ENCODE measurements around the gene OTUD7B.
"Not testable (repeated sequence)": the region's sequence is repeated elsewhere in the genome, so short reads cannot be mapped to it uniquely, and the experiment has no call there.

OTUD7B gene

GRCh38 chr1:149942885-149943284 is 67.6 kb downstream of the OTUD7B start:
- no peak for DNase-seq

- no peak for DNase-seq
Observed at GRCh38 chr1:149942207-149942606, 68.3 kb downstream of the OTUD7B start.

DNA sequence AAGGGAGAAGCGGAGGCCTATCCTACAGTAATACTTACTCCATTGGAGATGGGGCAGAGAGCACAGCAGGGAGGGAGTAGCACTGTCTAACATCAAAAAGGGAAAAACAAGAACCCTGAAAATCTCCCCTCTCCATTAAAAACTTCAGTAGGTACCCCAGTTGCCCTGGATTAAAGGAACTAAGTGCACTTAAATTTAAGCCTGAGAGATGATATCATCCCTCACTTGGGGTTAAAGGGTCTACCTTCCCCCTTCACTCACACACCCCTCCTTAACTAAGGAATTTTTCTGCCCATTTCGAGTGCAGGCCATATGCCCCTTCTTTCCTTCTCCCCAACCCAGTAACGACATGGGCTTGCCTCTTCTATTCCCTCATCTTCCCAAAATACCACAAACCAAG is 70.1 kb downstream of the OTUD7B start:
- no peak for DNase-seq

- not testable (repeated sequence) for DNase-seq
Observed at GRCh38 chr1:149938668-149939003, 71.9 kb downstream of the OTUD7B start.

- no peak for DNase-seq
Observed at GRCh38 chr1:149937759-149938158, 72.8 kb downstream of the OTUD7B start.

DNA sequence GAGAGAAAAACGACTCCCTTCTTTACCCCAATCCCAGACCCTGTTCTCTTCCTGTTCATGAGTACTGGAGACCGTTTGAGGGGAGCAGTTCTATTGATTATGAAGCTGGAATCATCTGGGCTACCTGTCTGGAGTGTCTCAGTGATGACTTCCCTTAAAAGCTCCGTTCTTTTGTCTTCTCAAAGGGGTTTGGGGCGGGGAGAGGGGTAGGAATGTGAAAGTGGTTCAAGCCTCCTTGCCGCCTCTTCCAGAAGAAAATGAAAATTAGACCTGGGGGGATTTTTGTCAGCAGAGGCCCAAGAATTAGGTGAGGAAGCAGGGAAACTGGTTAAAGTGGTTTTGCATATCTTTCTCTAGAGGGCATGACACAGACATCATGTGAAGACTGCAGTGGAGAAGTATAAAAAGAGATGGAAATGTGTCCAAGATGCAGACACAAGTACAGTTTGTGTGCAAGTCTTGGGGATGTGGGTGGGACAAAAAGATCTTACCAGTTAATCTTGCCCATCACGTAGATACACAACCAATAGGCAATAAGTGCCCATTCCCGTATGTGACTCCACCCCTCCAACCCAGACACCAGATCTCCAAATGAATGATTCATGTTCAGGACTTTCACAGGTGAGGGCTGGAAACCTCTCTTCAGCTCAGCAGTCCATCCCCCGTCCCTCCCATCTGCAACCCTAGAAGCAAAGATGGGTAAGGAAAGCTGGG is 73.4 kb downstream of the OTUD7B start:
- DNase-seq: no peak

DNA sequence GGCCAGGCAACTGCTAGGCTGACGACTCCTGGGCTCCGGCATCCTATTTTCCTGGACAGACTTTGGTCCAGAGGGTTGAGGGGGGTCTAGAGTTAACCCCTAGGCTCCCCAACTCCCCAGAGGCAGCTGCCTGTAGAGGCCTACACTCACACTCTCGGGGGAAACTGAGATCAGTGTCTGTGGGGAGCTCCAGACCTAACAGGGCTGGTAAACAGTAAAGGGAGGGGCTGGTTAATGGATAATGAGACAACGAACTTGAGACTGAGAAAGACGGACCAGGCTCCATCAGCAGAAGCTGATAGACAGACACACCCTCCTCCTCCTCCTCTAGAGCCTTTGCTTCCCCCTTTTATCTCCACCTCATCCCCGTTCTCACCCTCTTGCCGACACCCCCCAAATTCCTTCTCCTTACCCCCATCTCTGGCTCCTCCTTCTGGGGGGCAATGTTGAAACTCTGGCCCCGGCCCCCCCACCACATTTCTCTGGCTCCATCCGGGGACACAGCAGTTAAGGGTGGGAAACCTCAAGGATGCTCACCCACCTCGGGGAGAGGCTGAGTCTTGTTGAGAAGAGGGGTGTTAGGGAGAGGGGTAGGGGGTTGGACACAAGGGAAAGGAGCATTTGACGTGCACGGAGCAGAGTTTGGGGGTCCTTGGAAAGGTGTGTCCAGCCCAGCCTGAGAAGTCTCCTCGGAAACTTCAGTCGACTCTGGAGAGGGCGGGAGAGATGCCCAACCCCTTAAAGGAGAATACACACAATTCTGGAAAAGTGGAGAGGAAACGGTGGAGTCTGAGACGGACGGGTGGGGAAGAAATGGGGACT is 74.1 kb downstream of the OTUD7B start, which contains the start of gene MTMR11:
MTMR11 (minus strand) TSS at position 710 of the 822 bp plus-strand sequence; CDS start at position 478, 232 bp downstream.
- DNase-seq: no peak

- DNase-seq: no peak
Observed at GRCh38 chr1:149934356-149934755, 76.2 kb downstream of the OTUD7B start.

- DNase-seq: no peak
Observed at GRCh38 chr1:149933208-149933607, 77.3 kb downstream of the OTUD7B start.

GRCh38 chr1:149932474-149932873 is 78.1 kb downstream of the OTUD7B start:
- no peak for DNase-seq

DNA sequence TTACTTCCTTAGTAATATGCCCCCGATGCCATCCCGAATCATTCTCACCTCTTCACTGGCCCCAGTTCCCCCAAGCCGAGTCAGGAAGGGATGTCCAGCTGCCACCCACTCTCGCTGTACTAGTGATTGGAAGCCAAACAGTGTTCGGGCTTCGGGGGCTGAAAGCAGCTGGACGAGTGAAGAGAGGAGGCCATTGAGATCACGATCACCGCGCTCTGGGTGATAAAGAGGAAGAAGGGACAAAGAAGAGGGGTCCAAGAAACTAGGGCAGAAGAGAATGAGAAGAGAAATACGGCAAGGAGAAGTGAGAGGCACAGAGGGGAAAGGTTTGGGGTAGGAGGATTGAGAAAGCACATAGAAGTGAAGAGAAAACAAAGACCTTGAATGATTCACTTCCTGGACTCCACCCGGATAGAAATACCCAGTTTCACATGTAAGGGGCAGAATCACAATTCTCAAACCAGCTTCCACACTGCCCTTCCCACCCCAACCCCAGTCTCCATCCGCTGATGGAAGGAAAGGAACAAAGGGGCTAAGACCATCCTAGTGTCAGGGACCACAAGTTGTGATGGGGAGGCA is 79.2 kb downstream of the OTUD7B start:
- no peak for DNase-seq

- no peak for DNase-seq
Observed at GRCh38 chr1:149929856-149930255, 80.7 kb downstream of the OTUD7B start.

DNA sequence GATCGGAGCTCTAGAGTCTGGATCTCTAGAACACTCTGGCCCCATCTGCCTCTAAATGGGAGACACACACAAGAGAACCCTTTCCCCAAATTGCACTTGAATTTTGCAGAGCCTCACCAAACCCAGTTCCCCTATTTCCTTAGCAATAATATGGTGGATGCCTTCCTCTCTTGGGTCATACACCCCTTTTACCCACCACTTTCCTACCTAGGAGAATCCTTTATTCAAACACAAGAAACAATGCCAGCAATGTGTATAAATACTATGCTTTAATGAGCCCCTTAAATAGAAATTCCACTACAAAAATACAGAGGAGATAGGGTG is 82.2 kb downstream of the OTUD7B start:
- no peak for DNase-seq

DNA sequence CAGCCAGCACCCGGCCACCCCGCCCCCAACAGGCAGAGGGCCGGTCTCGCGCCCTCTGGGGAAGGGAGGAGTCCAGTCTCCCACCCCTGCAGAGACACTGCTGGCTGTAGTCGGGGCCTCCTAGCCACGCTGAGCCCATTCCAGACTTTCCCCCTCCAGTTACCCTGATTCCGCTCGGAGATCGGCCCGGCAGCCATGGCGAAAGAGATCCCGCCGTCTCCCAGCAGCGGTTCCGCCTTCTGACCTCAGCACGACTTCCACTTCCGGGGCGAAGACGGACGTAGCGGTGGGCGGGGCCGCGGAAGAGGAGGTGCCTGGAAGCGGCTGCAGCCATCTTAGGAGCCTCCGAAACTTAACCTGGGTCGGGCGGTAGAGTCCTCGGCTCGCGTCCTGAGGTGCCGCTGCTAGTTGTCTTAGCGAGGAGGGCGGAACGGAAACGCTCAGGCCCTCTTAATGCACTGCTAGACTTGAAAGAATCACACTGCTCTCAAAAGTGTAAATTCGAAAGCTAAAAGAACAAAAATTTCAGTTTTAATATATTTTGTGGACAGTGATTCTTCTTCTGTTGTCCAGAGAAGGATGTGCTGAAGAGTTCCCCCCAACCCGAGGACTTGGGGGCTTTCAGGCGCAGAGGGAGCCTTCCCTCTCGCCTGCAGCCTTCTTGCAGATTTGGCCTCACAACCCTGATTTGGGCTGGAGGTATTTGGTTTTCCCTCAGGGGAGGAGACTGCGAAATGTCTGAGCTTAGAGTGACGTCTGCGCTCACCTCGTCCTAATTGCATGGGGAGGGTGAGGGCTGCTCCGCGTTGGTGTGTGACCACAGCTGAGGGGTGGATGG is 82.7 kb downstream of the OTUD7B start, which contains the start of gene SF3B4:
SF3B4 (minus strand) TSS at position 241 of the 838 bp plus-strand sequence; CDS start at position 197, 44 bp downstream.
- peak; percentile 84 to 95 (median 93) for DNase-seq

DNA sequence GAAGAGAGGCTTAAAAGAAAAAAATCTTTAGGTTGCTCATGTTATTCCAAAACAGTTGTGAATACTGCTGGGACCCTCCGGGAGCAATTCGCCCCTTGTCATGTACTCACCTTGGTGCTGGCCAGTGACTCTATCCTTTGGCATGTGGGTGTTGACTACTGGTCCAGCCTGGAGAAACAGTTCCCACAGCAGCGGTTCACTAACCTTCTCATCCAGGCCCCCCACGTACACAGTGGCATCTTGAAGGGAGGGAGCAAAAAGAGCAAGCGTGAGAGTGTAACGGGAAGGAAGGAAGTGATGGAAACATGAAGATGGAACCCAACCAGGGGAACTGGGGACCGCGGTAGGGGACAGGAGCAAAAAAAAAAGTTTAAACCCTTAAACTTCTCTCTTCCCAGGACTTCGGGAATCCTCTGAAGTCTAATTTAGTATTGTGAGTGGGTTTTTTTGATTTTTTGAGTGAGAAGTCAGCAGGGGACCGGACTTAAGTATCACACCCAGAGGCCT is 83.4 kb downstream of the OTUD7B start:
- no peak for DNase-seq

- DNase-seq: no peak
Observed at GRCh38 chr1:149926296-149926695, 84.2 kb downstream of the OTUD7B start.

GRCh38 chr1:149925751-149926150 is 84.8 kb downstream of the OTUD7B start:
- DNase-seq: no peak

GRCh38 chr1:149925345-149925744 is 85.2 kb downstream of the OTUD7B start:
- no peak for DNase-seq

DNA sequence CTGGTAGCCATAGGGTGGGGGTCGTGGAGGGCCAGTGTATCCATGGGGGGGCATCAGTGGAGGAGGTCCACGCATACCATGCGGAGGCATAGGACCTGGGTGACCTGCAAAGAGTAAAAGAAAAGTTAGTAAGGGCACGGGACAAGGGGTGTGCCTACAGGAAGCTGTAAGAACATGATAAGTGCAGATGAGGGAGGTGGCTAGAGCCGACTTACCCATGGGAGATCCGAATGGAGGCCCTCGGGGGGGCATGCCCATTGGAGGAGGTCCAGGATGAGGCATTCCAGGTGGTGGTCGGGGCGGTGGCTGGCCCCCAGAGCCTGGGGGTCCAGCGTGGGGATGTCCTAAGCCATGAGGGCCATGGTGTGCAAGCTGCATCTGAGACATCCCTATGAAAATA is 86.9 kb downstream of the OTUD7B start:
- DNase-seq: no peak

DNA sequence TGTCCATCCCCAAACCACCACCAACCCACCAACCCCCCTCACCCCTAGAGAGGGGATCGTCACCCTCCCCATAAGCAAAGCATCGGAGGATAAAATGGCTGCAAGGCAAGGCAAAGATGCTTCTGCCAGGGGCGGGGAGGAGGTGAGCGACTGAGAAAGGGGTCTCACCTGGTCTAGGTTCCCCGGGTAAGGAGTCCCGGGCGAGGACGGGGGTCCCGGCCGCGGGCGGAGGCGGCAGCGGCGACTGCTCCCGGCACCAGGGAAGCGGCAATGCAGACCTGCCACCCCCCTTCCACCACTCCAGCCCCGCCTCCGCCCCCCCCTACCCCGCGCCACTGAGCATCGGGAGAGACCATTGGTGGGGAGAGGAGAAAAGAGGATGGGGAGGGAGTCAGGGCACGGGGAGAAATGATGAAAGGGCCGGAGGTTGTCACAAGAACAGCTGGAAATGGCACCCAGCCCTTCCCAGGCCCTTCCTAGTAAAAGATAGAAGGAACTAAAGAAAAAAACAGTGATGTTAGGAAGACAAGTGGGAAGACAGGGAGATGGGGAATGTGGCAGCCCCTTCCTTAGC is 92.9 kb downstream of the OTUD7B start, which contains the start of gene SV2A:
SV2A (minus strand) TSS at position 274 of the 574 bp plus-strand sequence. CDS start 4,004 bp downstream, outside the sequence.
- DNase-seq: peak in 2 of 4 experiments; percentile 5 to 11

DNA sequence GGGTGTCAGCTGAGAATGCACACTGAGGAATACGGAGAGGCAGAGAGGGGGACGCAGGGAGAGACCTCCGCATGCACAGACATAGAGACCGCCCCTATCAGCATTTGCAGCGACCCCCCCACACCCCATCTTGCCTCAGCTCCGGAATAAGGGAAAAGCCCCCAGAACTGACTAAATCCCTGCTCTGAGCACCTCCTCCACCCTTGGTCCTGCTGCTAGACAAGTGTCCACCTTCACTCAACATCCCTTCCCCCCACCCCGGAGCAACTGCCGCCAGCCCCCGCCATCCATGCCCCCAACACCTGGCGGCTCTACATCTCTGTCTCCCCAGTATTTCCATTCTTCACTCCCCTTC is 93.7 kb downstream of the OTUD7B start:
- DNase-seq: no peak

DNA sequence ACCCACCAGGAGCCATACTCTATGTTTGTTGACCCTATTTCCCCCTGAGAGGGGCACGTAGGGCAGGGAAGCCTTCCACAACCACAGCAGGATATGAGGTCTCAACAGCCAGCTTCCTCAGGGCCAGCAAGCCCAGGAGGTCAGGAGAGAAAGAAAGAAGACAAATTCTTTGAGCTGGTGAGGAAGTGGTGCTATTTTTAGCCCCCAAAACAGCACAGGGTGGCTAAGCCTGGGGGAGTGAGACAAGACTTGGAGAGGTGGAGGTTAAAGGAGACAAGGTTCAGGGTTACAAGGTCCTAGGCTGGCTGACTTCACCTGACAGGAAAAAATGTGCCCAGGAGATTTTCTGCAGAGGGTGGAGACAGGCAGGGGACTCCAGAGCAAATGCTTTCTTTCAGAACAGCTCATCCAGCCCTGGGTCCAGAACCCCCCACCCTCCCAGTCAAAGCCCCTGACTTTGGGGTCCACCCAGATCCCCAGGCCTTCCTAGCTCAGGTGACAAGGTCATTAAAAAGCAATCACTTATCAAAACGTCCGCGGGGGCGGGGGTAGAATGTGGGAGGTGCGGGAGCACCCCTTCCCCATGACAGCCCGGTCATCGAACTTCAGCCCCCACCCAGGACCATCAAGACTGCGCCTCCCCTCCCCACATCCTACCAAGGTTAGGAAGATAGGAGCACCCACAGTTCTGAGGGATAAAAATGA is 94.2 kb downstream of the OTUD7B start:
- no peak for DNase-seq

All from activated CD4-positive, CD25-positive, alpha-beta regulatory T cell (primary cell).